GM19455 (cell line): ENCODE measurements around the gene SUCLG2.

Experiments
- ATAC-seq: cut with Tn5 transposase; IDR thresholded peaks from one replicate; pipeline ENCODE4 v1.9.1; 2021; ENCODE audit not compliant: unreplicated experiment

SUCLG2 gene

DNA sequence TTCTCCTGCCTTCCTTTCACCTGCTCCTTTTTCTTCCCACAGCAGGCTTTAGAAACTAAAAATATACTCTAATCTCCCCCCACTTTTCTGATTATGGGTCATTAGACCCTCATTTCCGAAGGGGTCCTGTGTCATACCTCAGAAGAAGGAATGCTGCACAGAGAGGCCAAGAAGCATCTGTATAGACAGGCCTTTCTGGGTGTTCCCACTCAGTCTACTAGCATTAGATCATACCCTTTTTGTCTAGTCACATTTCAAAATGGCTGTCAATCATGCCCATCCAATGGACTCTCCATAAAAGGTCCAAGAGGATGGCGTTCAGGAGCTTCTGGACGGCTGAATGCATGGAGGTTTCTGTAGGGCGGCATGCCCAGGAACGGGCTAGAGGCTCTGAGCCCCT, 192.2 kb downstream of the SUCLG2 start:
- ATAC-seq: no peak

DNA sequence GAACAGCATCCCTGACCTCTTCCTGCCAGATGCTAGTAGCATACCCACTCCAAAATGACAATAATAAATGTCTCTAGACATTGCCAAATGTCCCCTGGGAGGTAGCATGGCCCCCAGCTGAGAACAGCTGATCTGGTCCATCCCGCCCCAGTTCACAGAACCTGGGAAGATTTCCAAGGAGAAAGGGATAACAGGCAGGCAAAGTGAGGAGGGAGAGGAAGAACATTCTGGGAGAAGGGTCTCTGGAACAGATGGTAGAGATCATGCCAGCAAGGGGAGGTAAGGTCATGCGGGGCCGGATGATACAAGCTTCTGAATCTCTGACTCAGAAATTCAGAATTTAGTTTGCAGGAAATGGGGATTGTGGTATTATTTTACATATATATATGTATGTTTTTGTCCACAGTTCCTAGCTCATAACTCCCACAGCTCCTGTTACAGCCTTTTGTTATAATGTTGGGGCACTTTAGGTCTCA, 192.7 kb downstream of the SUCLG2 start:
- ATAC-seq: no peak

DNA sequence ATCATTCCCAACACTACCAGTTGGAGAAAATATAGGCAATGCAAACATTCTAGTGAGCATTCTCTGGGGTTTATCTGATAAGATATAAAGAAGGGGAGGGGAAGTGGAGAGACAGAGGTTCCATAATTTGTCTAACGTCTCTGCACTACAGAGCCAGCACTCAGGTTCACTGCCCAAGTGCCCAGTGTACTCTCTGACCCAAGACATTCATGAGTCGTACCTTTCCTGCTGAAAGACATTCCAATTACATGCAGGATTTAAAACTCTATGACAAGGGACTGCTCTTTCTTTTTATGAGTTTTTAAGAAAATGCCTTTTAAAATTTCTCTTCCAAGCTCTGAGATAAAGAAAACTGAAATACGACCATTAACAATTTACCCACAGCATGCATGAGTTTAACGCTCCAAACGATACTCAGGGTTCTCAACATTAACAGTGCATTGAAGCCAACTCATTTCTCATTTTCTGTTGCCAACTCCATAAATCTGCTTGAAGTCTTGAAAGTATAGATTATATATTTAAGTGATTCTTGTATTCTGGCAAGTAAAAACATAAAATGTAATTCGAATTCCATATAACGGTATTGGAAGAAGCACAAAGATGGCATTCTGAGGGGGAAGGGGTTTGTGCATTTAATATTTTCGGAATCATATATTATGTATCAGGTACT, 193.4 kb downstream of the SUCLG2 start:
- ATAC-seq: no peak

DNA sequence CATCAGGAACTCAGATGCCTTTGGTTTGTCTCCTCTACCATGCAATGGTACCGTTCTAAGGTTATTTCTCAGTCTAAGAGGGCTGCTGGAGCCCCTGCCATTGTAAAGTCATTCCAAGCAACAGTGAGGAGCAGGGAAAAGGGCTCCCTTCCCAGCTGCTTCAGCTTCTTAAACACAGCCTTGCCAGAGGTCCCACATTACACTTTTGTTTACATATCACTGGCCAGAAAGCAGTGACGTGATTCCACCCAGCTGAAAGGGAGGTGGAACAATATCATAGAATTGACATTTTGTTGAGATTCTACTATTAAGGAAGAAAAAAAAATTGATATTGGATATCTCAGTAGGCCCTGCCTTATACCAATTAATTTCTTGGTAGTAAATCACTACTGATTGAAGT, 194.6 kb downstream of the SUCLG2 start:
- ATAC-seq: no peak

DNA sequence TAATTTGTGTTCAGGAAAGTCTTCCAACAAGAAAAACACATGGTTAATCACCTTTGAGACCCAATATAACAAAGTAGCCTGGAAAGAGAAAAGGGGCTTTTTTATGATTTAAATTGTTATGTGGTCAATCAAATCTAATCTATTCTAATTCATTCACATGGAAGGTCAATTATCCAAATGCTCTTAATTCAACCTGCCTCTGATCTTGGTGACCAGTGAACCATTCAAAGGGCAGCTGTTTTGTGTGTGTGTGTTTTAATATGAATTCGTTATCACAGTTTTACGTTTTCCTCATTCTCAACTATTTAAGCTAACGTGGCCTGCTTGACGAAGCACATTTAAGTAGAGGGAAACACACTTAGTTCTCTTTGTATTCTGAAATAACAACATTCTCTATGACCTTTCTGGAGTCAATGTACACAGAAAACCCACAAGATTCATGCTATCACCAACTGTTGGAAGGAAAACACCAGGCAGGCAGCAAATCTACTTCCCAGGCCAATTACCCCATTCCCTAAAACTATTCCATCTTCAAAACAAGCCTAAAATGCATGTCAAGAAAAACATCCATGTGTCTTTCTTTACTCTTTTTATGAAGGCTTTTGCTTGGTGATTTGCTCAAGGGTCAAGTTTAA, 195.4 kb downstream of the SUCLG2 start:
- no peak for ATAC-seq

DNA sequence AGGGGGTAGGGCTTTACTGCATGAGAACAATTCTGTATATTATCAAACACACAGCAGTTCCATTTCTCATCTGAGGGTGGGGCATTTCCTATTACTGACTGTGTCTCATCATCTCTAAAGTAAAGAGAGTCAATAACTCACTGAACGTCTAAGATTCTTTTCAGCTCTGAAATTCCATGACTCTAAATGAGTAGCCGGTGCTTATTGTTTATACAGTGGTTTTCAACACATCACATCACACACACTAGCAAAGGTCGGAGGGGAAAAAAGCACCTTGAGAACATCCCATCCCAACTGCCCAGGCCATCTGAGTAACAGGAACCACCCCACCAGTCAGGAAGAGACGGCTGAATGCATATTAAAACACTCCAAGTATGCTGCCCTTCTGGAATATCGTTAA, 196.0 kb downstream of the SUCLG2 start:
- no peak for ATAC-seq

DNA sequence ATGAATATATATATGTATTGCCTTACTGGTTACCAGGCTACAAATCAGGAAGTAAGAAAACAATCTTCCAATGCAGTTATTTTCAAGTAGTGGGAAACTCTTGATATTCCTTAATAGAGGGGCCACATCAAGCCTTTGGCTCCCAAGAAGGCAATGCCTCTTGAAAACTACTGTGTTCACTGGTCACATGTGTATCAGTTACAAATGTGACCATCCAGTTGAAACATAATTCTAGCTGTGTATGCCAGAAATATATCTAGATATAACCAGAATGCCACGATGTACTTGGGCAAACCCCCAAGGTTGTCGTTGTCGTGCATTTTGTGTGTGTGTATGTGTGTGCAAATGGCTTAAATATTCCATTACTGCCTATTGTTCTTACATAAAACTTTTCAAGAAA, 200.8 kb downstream of the SUCLG2 start:
- no peak for ATAC-seq

DNA sequence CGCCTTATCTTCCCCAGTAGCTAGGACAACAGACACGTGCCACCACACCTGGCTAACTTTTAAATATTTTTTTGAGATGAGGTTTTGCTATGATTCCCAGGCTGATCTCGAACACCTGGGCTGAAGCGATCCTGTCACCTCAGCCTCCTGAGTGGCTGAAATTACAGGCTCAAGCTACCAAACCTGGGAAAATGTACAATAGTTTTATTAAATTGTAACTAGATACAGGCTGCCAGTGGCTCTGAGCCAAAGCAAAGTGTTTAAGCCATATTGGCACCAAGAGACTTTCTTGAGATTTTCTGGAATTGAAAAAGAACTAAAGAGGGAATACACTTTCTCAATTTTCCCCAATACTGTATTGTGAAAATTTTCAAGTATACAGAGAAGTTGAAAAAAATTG, 204.3 kb downstream of the SUCLG2 start:
- no peak for ATAC-seq

DNA sequence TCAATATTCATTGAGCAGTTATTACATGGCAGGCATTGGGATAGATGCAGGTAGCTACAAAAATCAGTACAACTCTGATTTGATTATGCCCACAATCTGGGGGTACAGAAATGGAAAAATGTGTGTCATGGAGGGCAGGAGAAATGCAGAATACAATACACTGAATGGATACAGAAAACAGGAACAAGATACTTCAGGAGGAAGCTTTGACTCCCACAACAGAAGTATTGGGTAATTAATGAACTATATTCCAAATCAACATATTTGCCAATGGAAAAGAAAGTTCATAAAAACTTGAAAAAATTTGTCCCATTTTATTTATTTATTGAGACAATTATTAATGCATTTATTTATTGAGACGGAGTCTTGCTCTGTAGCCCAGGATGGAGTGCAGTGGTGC, 207.0 kb downstream of the SUCLG2 start:
- no peak for ATAC-seq

DNA sequence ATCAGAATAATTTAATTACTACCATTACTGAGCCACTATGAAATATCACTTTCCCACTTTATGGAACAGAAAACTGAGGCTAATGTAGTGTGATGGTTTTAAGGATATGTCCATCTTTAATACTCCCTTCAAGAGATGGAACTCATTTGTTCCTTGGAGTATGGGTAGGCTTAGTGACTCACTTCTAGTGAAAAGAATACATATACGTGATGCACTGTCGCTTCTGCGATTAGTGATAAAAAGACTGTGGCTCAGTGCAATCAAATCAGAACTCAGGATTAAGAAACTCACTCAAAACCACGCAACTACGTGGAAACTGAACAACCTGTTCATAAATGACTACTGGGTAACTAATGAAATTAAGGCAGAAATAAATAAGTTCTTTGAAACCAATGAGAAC, 216.6 kb downstream of the SUCLG2 start:
- ATAC-seq: no peak

DNA sequence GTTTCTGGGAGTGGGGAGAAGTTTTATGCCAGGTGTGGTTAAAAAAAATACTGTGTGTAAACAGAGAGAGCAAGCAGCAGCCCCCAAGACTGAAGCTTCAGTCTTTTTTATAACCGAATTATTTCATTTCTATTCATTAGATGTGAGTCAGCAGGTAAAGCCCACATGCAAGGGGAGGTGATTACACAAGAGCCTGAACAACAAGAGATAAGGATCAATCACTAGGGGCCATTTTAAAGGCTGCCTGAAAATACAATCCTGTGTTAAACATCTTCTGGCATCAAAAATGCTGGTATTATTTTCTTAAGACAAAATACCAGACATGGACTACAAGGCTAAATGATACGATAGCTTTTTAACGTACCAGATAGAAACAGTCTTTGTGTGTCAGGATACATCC, 217.3 kb downstream of the SUCLG2 start:
- ATAC-seq: no peak

DNA sequence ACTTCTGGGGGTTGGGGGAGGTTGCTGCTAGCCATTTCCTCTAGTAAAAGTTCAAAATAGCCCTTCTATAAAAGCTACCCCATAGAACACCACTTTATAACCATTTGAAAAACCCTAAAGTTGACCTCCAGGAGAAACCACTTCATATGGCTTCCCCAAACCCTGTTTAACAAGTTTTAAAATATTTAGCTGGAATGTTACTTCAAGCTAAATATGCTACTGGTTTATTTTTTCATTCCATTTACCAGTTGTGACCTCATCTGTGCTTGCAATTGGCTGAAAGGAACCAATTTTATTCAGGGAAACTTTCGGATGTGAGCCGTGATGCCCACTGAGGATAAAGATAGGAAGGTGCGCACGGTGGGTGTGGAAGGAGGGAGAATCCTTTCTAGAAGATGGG, 221.3 kb downstream of the SUCLG2 start:
- no peak for ATAC-seq

DNA sequence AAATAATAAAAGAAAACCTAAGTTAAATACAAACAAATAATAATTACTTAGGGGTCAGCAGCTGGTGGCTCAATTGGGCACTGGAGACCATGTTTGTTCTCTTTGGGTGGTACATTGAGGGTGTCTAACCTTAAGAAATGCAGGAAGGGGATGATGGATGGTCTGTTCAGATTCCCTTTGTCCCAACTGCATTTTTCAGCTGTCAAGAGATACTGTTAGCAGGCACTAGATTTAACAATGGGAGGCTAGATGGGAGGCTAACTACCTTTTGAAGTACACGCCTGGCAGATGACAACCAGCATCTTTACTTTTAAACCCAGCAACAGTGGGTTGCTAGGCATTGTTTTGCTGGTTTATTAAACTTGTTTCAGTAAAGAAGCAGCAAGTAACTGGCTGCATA, 222.5 kb downstream of the SUCLG2 start:
- no peak for ATAC-seq

DNA sequence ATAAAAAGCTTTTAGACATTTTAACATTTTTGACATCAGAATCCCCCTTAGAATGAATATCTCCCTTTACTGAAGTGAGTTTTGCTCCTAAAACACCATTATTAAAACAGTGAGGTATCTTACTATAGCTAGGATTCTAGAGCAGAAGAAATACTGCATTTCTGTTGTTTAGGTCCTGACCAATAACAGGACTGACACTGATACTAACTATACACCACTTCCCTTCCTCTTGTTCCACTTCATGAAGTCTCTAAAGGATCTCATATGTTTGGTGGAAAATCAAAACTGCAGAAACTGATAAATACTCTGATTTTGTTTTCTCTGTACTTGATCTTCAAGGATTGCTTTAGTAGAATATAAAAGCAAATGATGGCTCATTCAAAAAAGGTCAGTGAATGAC, 230.7 kb downstream of the SUCLG2 start:
- ATAC-seq: no peak

DNA sequence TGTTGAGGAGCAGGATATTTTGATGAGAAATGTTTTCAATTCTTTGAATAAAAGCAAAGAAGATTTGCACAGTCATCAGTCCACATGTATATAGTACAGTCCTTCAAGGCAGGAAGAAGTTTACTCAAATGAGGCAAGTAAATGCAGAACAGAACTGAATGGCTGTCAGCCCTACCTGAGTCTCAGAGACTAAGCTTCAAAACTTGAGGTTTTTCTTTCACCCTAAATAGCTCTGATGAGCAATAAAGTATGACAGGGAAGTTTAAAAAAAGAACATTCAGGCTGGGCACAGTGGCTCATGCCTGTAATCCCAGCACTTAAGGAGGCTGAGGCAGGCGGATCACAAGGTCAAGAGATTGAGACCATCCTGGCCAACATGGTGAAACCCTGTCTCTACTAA, 232.5 kb downstream of the SUCLG2 start:
- no peak for ATAC-seq

DNA sequence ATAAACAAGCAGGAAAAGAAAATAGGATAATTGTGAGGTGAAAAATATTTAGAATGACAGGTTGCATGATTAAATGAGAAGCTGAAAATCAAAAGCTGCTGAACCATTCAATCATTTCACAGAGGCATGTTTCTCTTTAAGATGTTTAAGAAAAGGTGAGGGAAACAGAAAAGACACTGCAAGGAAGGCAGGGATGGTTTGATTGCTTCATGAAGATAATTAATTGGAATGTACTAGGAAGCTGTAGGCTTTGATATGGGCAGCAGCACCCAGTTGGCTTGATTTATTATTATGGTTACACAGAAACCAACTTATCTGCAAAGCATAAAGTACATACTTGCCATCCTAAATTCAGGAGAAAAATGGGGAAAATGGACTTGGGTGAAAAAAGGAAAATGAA, 234.6 kb downstream of the SUCLG2 start:
- no peak for ATAC-seq

DNA sequence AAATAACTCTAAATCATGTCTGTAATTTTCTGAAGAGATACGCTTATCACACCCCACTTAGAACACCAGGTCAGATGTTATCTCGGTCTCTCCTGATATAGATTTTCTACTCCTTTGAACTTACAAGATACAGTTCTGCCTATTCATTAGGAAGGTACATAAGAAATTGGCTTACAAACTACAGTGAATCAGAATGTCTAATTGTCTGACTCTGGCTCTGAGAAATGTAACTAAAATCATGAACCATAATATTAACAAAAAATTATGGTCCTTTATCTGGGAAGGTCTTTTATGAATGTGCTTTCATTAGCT, 235.2 kb downstream of the SUCLG2 start:
- ATAC-seq: no peak

DNA sequence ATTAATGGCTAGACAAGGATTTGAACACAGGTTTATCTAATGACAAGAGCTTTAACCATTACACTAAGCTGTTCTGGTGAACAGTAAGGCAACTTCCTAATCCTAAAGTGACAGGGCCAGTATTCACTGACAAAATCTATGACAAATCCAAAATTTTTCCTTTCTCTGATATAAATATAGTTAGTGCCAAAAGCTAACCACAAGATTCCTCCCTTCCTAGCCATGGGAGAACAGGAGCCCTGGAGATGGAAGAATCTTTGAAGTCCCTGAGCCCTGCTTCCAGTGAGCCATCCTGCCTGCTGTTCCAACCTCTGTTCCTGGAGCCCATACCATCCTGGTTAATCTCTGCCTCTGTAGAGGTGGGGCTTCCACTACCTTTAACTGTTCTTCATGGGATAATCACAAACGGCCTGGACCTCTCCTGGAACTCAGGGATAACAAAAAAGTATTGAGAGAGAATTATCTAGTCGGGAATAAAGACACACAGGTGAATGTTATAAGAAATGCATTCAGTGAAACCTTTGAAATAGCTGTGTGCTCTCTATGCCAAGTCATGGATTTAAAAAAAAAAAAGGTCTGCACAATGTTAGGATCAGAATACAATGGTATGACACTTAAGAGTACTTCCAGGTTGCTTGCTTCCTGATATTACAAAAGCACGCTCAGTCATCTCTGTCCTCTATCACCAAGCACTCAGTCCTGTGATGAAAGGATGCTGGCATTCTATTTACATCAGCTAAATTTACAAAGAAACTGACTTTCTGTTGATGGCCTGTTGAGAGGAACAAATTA, 235.8 kb downstream of the SUCLG2 start:
- no peak for ATAC-seq

DNA sequence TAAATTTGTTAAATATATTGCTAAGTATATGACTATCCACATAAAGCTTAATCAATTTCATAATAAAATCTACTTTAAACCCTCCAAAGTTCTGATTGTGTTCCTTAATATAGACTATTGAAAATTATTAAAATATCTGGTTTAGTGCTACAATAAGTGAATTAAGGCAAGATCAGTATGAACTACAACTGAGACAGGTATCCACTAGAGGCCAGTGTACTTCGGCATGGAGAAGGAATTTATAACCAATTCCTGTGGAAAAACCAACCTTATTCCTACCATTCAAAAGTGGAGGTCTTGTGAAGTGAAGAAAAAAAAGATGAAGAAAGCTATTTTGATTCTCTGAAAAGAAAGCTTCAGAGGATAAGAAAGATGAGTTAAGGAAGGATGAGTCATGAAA, 237.7 kb downstream of the SUCLG2 start:
- ATAC-seq: no peak

DNA sequence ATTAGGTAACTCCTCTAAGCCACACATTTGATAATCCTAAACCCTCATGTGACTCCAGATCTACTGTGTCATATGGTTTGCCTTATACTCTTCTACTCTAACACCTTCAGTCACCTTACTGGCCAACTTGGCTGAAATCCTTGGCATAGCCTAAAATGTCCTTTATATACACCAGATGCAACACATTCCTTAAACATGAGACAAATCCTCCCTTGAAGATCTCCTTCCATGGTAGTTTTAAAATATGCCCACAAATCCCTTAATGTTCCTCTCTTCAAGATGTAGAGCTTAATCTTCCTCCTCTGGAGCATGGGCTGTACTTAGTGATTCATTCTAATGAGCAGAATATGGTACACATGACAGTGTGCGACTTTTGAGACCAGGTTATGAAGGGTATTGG, 238.9 kb downstream of the SUCLG2 start:
- ATAC-seq: no peak

DNA sequence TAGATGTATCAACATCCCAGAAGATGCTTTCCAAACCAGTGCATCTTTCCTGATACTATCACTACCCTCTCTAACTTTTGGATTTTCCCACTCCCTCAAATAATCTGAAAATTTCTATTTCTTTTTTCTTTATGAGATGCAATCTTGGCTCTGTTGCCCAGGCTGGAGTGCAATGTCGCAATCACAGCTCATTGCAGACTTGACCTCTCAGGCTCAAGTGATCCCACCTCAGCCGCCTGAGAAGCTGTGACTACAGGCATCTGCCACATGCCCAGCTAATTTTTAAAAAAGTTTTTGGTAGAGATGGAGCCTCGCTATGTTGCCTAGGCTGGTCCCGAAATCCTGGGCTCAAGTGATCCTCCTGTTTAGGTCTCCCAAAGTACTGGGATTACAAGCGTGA, 239.7 kb downstream of the SUCLG2 start:
- ATAC-seq: no peak

DNA sequence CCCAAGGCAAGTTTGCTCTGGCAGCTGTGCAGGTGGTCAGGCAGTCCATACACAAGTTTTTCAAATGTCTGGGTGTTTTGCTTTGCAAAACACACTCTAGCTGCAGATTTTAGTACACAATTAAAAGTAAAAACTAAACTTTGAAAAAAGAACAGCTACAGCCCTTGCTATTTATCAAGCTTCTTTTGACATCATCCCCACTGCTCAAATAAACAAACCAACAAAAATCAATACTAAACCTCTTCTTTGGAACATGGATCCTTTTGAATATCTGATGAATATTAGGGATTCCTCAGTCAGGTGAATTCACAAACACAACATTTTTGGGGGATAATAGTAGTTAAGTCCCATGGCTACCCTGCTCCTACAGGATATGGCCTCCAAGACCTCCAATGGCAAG, 249.2 kb downstream of the SUCLG2 start:
- no peak for ATAC-seq
